Measurements from ENCODE around the gene DZIP3.

- TF ChIP-seq POLR2A (IDR thresholded peaks at IDR 0.05) = no peak
- TF ChIP-seq, protein P1, sequence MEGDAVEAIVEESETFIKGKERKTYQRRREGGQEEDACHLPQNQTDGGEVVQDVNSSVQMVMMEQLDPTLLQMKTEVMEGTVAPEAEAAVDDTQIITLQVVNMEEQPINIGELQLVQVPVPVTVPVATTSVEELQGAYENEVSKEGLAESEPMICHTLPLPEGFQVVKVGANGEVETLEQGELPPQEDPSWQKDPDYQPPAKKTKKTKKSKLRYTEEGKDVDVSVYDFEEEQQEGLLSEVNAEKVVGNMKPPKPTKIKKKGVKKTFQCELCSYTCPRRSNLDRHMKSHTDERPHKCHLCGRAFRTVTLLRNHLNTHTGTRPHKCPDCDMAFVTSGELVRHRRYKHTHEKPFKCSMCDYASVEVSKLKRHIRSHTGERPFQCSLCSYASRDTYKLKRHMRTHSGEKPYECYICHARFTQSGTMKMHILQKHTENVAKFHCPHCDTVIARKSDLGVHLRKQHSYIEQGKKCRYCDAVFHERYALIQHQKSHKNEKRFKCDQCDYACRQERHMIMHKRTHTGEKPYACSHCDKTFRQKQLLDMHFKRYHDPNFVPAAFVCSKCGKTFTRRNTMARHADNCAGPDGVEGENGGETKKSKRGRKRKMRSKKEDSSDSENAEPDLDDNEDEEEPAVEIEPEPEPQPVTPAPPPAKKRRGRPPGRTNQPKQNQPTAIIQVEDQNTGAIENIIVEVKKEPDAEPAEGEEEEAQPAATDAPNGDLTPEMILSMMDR (IDR thresholded peaks at IDR 0.05) = no peak
Measured at GRCh38 chr3:108595321-108595720, 5.8 kb downstream of the DZIP3 start.

Measured in right lobe of liver (tissue), 4 donors.